Erythroblast (primary cell): Measurements from ENCODE around the gene BBS9.

ENCODE experiments used
- GATA1 ChIP-seq: IDR thresholded peaks from 2 replicates; pipeline ENCODE4 v1.6.1; 2011; ENCODE audit warnings: low read depth, mild to moderate bottlenecking, control low read depth, low read length, moderate library complexity
- POLR2A ChIP-seq: IDR thresholded peaks from 2 replicates; pipeline ENCODE4 v1.6.1; 2011; ENCODE audit warnings: mild to moderate bottlenecking, low read length

GRCh38 chr7:33628894-33629293 lies 499.5 kb downstream of the BBS9 start:
- TF ChIP-seq POLR2A (no peak), GATA1 (no peak)
